CD14-positive monocyte (primary cell): ENCODE data around the gene IL15. TPM values are rescaled to one million over a fixed set of nuclear protein-coding genes. Genes with fewer than 3 reads are reported as not detected.

ENCODE experiments used
- DNase-seq, 3 donors: peaks; one replicate each; pipeline ENCODE4 v3.0.0-alpha.2; 2011 to 2022
- H2AFZ ChIP-seq: 2 replicates; pipeline ENCODE4 v1.6.0; 2012; ENCODE audit warnings: mild to moderate bottlenecking, low read depth, low read length, inconsistent platforms; ENCODE audit not compliant: insufficient read depth, poor library complexity, severe bottlenecking
- H3K27ac ChIP-seq, 2 donors: 1 replicate in 1 of 2; 2 replicates in 1 of 2; pipeline ENCODE4 v1.5.1; 2012 to 2013; ENCODE audit warnings: low read length in 2 of 2, control low read depth in 1 of 2, inconsistent platforms in 1 of 2, low read depth in 1 of 2, mild to moderate bottlenecking in 1 of 2
- H3K27me3 ChIP-seq, 2 donors: one replicate each; pipeline versions ENCODE4 v1.6.0 to v1.6.1; 2011 to 2013; ENCODE audit warnings: low read length in 2 of 2; ENCODE audit not compliant: control insufficient read depth in 2 of 2, insufficient read depth in 2 of 2
- H3K36me3 ChIP-seq, 2 donors: replicated peaks in 1 of 2; 1 replicate in 1 of 2; 2 replicates in 1 of 2; pipeline versions ENCODE4 v1.5.1 to v1.6.1; 2012 to 2013; ENCODE audit warnings: low read length in 2 of 2, control low read depth in 1 of 2, inconsistent platforms in 1 of 2, mild to moderate bottlenecking in 1 of 2; ENCODE audit not compliant: insufficient read depth in 2 of 2, control insufficient read depth in 1 of 2
- H3K4me1 ChIP-seq, 2 donors: 1 replicate in 1 of 2; 2 replicates in 1 of 2; pipeline versions ENCODE4 v1.5.1 to v1.6.1; 2012 to 2013; ENCODE audit warnings: low read length in 2 of 2, control low read depth in 1 of 2, inconsistent platforms in 1 of 2, mild to moderate bottlenecking in 1 of 2, moderate library complexity in 1 of 2; ENCODE audit not compliant: insufficient read depth in 2 of 2, control insufficient read depth in 1 of 2
- H3K4me2 ChIP-seq: replicated peaks from 2 replicates; pipeline ENCODE3; 2012; ENCODE audit warnings: low read length, moderate library complexity, mild to moderate bottlenecking; ENCODE audit not compliant: poor library complexity, severe bottlenecking; ENCODE audit errors: extremely low read depth
- H3K4me3 ChIP-seq, 3 experiments: fragments of 200-600 bp in 1 of 3; sonication (generic) in 1 of 3; replicated peaks in 1 of 3; 1 replicate in 2 of 3; 2 replicates in 1 of 3; pipeline ENCODE4 v1.5.1; 2011 to 2013; ENCODE audit warnings: low read length in 3 of 3, mild to moderate bottlenecking in 3 of 3, control low read depth in 2 of 3, low read depth in 2 of 3, inconsistent platforms in 1 of 3, moderate library complexity in 1 of 3
- H3K79me2 ChIP-seq: 2 replicates; pipeline ENCODE4 v1.6.0; 2012; ENCODE audit warnings: mild to moderate bottlenecking, control low read depth, inconsistent platforms, low read length, moderate library complexity; ENCODE audit not compliant: insufficient read depth
- H3K9ac ChIP-seq: 2 replicates; pipeline ENCODE4 v1.6.0; 2017; ENCODE audit warnings: low read length, mild to moderate bottlenecking; ENCODE audit not compliant: insufficient read depth, poor library complexity, severe bottlenecking
- H3K9me3 ChIP-seq, 2 donors: replicated peaks in 1 of 2; 1 replicate in 1 of 2; 2 replicates in 1 of 2; pipeline versions ENCODE4 v1.5.1 to v1.6.1; 2012 to 2013; ENCODE audit warnings: low read length in 2 of 2, control low read depth in 1 of 2; ENCODE audit not compliant: control insufficient read depth in 1 of 2, insufficient read depth in 1 of 2
- H4K20me1 ChIP-seq: 2 replicates; pipeline ENCODE4 v1.6.0; 2012; ENCODE audit warnings: mild to moderate bottlenecking, low read length, control low read depth, moderate library complexity; ENCODE audit not compliant: insufficient read depth
- H3K27ac Mint-ChIP-seq, 7 donors: one replicate each; pipeline ENCODE4 v1.8.0; 2020; ENCODE audit warnings: mild to moderate bottlenecking in 7 of 7, mixed read lengths in 7 of 7, moderate library complexity in 6 of 7, inconsistent platforms in 2 of 7
- H3K27me3 Mint-ChIP-seq, 3 donors: one replicate each; pipeline ENCODE4 v1.8.0; 2021 to 2022; ENCODE audit warnings: low read depth in 3 of 3, mild to moderate bottlenecking in 3 of 3, mixed read lengths in 3 of 3, moderate library complexity in 3 of 3, inconsistent platforms in 1 of 3
- H3K36me3 Mint-ChIP-seq, 2 donors: one replicate each; pipeline ENCODE4 v1.8.0; 2020; ENCODE audit warnings: mixed read lengths in 2 of 2, inconsistent platforms in 1 of 2, mild to moderate bottlenecking in 1 of 2
- H3K4me1 Mint-ChIP-seq: one replicate; pipeline ENCODE4 v1.8.0; 2020; ENCODE audit warnings: mild to moderate bottlenecking, mixed read lengths
- H3K4me3 Mint-ChIP-seq, 2 donors: one replicate each; pipeline ENCODE4 v1.8.0; 2020; ENCODE audit warnings: mild to moderate bottlenecking in 2 of 2, mixed read lengths in 2 of 2, moderate library complexity in 1 of 2
- H3K9me3 Mint-ChIP-seq, 7 donors: one replicate each; pipeline ENCODE4 v1.8.0; 2020 to 2022; ENCODE audit warnings: mixed read lengths in 7 of 7, mild to moderate bottlenecking in 6 of 7, moderate library complexity in 6 of 7, inconsistent platforms in 2 of 7
- WGBS: methylation state at CpG from one replicate; pipeline ENCODE4 v1.1.5; 2013; ENCODE audit warnings: missing lambda C conversion rate; ENCODE audit not compliant: insufficient coverage; 5-methylcytosine and 5-hydroxymethylcytosine counted together
- intact Hi-C, 2 donors: fragments of 100-400 bp; cut with micrococcal nuclease; formaldehyde crosslinking; loops; one replicate each; pipeline versions ENCODE4 v1.15.0 to v1.15.1; 2023
- polyA plus RNA-seq, 3 donors: library from polyadenylated mRNA; depleted of rRNA in 1 of 3; unstranded in 2 of 3; stranded (reverse) in 1 of 3; fragments of 300-500 nt in 2 of 3; fragments of >200 nt in 1 of 3; fragmentation: Illumina TruSeq in 2 of 3; gene quantifications; 1 replicate in 2 of 3; 2 replicates in 1 of 3; pipeline ENCODE4 v1.2.3, GENCODE V29; 2012 to 2021
- TF ChIP-seq, protein P1 (sequence below): fragments of 200-600 bp; IDR thresholded peaks from one replicate; pipeline ENCODE4 v1.8.0; 2022; ENCODE audit warnings: antibody characterized with exemption, mild to moderate bottlenecking

IL15 gene
- polyA plus RNA-seq, 3 donors = 22.1 to 34.3 (median 25.7) TPM

DNA sequence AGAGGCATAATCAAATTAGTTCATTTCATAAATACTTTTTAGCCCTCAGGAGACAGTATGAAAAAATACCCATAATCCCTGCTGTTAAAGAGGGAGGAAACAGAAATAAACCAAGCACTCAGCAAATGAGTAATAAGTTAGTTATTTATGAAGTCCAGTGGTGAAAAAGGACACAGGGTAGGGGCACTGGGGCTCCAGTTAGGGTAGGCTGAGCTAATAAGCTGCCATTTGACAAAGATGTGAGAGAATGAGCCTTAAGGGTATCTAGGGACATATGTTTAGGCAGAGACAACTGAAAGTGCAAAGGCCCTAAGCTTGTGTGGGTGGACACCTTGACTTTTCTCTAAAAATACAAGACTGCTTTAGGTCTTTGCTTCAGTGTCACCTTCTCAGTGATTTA, 94.4 kb downstream of the IL15 start:
- Histone ChIP-seq H2AFZ (no peak overlapping the region), H3K9ac (no peak overlapping the region), H3K4me2 (no peak overlapping the region), H3K27me3 (no peaks in the 10 kb centered on the region), H3K36me3 (peaks cover 0 to 42% of the 10 kb centered on the region in 2 donors), H4K20me1 (no peaks in the 10 kb centered on the region), H3K79me2 (no peaks in the 10 kb centered on the region), H3K9me3 (peaks cover 0 to 4% of the 10 kb centered on the region in 2 donors), H3K4me3 (no peak overlapping the region), H3K27ac (no peak overlapping the region), H3K4me1 (no peaks in the 10 kb centered on the region)
- intact Hi-C loops = no loop called here
- Mint-ChIP-seq H3K4me1 (no peaks in the 10 kb centered on the region), H3K36me3 (peaks cover 25 to 32% of the 10 kb centered on the region in 2 donors), H3K9me3 (peaks cover 0 to 6% (median 0%) of the 10 kb centered on the region in 7 donors), H3K4me3 (no peak overlapping the region), H3K27me3 (no peaks in the 10 kb centered on the region), H3K27ac (no peak overlapping the region)
- no peak for DNase-seq
- TF ChIP-seq, protein P1, sequence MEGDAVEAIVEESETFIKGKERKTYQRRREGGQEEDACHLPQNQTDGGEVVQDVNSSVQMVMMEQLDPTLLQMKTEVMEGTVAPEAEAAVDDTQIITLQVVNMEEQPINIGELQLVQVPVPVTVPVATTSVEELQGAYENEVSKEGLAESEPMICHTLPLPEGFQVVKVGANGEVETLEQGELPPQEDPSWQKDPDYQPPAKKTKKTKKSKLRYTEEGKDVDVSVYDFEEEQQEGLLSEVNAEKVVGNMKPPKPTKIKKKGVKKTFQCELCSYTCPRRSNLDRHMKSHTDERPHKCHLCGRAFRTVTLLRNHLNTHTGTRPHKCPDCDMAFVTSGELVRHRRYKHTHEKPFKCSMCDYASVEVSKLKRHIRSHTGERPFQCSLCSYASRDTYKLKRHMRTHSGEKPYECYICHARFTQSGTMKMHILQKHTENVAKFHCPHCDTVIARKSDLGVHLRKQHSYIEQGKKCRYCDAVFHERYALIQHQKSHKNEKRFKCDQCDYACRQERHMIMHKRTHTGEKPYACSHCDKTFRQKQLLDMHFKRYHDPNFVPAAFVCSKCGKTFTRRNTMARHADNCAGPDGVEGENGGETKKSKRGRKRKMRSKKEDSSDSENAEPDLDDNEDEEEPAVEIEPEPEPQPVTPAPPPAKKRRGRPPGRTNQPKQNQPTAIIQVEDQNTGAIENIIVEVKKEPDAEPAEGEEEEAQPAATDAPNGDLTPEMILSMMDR = no peak

DNA sequence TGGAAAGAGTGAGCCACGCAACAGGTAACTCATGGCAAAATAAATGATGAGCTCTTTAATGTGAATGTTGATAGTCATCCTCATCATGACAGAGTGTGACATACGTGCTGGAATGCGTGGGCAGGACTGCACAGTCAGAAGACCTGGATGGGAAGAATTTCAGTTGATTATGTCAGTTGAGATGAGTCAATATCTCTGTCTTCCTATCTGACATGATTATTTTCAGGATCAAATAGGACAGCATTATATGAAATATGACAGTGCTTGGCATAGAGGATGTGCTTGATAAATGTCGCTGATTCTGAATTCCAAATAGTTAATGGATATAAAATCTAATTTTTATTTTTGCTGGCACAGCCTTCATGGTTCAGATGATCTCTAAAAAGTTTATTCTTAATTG, 95.1 kb downstream of the IL15 start:
- TF ChIP-seq, protein P1 = no peak
- Mint-ChIP-seq H3K4me3 (no peak overlapping the region), H3K27ac (no peak overlapping the region), H3K9me3 (peaks cover 0 to 8% (median 1%) of the 10 kb centered on the region in 7 donors), H3K36me3 (peaks cover 25 to 32% of the 10 kb centered on the region in 2 donors), H3K27me3 (no peaks in the 10 kb centered on the region), H3K4me1 (no peaks in the 10 kb centered on the region)
- H2AFZ ChIP-seq = no peak overlapping the region
- no peak overlapping the region for H3K27ac ChIP-seq
- no peak overlapping the region for H3K9ac ChIP-seq
- H3K79me2 ChIP-seq = no peaks in the 10 kb centered on the region
- H3K4me1 ChIP-seq = no peaks in the 10 kb centered on the region
- H3K27me3 ChIP-seq = no peaks in the 10 kb centered on the region
- no peak overlapping the region for H3K4me3 ChIP-seq
- peaks cover 0 to 42% of the 10 kb centered on the region in 2 donors for H3K36me3 ChIP-seq
- DNase-seq = no peak
- intact Hi-C loops = no loop called here
- no peak overlapping the region for H3K4me2 ChIP-seq
- H4K20me1 ChIP-seq = no peaks in the 10 kb centered on the region
- WGBS = 100% methylated on average over 1 of the region's 4 CpGs
- H3K9me3 ChIP-seq = peaks cover 0 to 4% of the 10 kb centered on the region in 2 donors
